Activated B cell treated with CpG ODN at 0.5 μM for 24 hours (primary cell): Measurements from ENCODE around the gene CCDC190. TPM values are rescaled to one million over a fixed set of nuclear protein-coding genes. Genes with fewer than 3 reads are reported as not detected.

Source experiments
- ATAC-seq: fragments of 200-7000 bp; cut with Tn5 transposase; one replicate; pipeline ENCODE4 v1.10.0; 2021; ENCODE audit warnings: low read depth, mild to moderate bottlenecking, moderate library complexity
- CTCF ChIA-PET: fragments of 350-600 bp; sonication (Branson Sonifier 250); formaldehyde crosslinking; loops from one replicate; lab custom pipeline; 2021; ENCODE audit warnings: antibody characterized with exemption; lab: Charles Lee
- POLR2A ChIA-PET: fragments of 350-600 bp; sonication (Branson Sonifier 250); formaldehyde crosslinking; loops from one replicate; lab custom pipeline; 2021; ENCODE audit warnings: antibody characterized with exemption; lab: Charles Lee
- DNase-seq: peaks from one replicate; pipeline ENCODE4 v3.0.0; 2022
- H3K27ac Mint-ChIP-seq: one replicate; pipeline ENCODE4 v1.8.0; 2020; ENCODE audit warnings: mixed read lengths
- H3K27me3 Mint-ChIP-seq: one replicate; pipeline ENCODE4 v1.8.0; 2021; ENCODE audit warnings: mixed read lengths
- H3K36me3 Mint-ChIP-seq: one replicate; pipeline ENCODE4 v1.8.0; 2021; ENCODE audit warnings: low read depth, mixed read lengths
- H3K4me1 Mint-ChIP-seq: one replicate; pipeline ENCODE4 v1.8.0; 2021; ENCODE audit warnings: mixed read lengths
- H3K4me3 Mint-ChIP-seq: one replicate; pipeline ENCODE4 v1.8.0; 2020; ENCODE audit warnings: mild to moderate bottlenecking, mixed read lengths
- H3K9me3 Mint-ChIP-seq: one replicate; pipeline ENCODE4 v1.8.0; 2020; ENCODE audit warnings: mixed read lengths
- intact Hi-C: fragments of 100-400 bp; cut with micrococcal nuclease; formaldehyde crosslinking; loops from one replicate; pipeline ENCODE4 v1.15.1; 2024
- total RNA-seq: library from RNA; stranded (reverse); gene quantifications from 2 replicates; pipeline ENCODE4 v1.2.3, GENCODE V29; 2022
- TF ChIP-seq, protein P1 (sequence below): fragments of 200-600 bp; IDR thresholded peaks from one replicate; pipeline ENCODE4 v1.8.0; 2022; ENCODE audit warnings: antibody characterized with exemption, mild to moderate bottlenecking

CCDC190 gene
- total RNA-seq, 1 donor from 2014 or later: not detected

GRCh38 chr1:162838863-162839262 is 22.1 kb downstream of the CCDC190 start:
- intact Hi-C loops: no loop called here
- no peak overlapping the region for H3K4me3 Mint-ChIP-seq
- ATAC-seq (no peak), DNase-seq (no peak)
- H3K27ac Mint-ChIP-seq: no peak overlapping the region
- TF ChIP-seq, protein P1, sequence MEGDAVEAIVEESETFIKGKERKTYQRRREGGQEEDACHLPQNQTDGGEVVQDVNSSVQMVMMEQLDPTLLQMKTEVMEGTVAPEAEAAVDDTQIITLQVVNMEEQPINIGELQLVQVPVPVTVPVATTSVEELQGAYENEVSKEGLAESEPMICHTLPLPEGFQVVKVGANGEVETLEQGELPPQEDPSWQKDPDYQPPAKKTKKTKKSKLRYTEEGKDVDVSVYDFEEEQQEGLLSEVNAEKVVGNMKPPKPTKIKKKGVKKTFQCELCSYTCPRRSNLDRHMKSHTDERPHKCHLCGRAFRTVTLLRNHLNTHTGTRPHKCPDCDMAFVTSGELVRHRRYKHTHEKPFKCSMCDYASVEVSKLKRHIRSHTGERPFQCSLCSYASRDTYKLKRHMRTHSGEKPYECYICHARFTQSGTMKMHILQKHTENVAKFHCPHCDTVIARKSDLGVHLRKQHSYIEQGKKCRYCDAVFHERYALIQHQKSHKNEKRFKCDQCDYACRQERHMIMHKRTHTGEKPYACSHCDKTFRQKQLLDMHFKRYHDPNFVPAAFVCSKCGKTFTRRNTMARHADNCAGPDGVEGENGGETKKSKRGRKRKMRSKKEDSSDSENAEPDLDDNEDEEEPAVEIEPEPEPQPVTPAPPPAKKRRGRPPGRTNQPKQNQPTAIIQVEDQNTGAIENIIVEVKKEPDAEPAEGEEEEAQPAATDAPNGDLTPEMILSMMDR: no peak
- H3K9me3 Mint-ChIP-seq: peaks cover 13% of the 10 kb centered on the region
- H3K4me1 Mint-ChIP-seq: no peaks in the 10 kb centered on the region
- H3K36me3 Mint-ChIP-seq: no peaks in the 10 kb centered on the region
- CTCF ChIA-PET: no interaction called here
- H3K27me3 Mint-ChIP-seq: peaks cover 12% of the 10 kb centered on the region
- POLR2A ChIA-PET: no interaction called here

GRCh38 chr1:162835157-162835899 is 25.6 kb downstream of the CCDC190 start:
- Mint-ChIP-seq H3K9me3 (peaks cover 13% of the 10 kb centered on the region), H3K4me1 (no peaks in the 10 kb centered on the region), H3K27ac (no peak overlapping the region), H3K36me3 (no peaks in the 10 kb centered on the region), H3K27me3 (peaks cover 10% of the 10 kb centered on the region), H3K4me3 (no peak overlapping the region)
- ChIA-PET CTCF (no interaction called here), POLR2A (no interaction called here)
- ATAC-seq: no peak
- no peak for DNase-seq
- TF ChIP-seq, protein P1: no peak
- intact Hi-C loops: no loop called here

DNA sequence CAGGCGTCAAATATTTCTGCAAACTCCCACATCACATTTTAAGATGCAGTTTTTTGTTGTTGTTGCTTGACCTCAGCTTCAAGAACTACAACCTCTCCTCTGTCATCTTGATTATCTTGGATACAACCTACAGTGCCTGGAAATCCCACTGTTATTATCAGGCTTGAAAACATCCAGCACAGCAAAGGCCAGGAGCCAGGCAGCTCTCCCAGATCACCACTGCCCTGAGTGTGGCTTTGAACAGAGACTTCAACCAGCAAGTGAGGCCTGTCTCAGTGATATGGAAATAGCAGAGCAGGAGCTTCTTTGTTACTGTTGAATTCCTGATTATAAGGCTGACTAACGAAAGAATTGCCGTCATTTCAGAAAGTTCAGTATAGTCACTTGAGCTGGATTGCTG is 28.5 kb downstream of the CCDC190 start:
- POLR2A ChIA-PET: no interaction called here
- no peaks in the 10 kb centered on the region for H3K4me1 Mint-ChIP-seq
- CTCF ChIA-PET: interaction anchor here (0.8 kb wide), 1 partner anchor 17 kb away, joined by 3 read pairs; no protein-coding TSS in a partner anchor
- H3K36me3 Mint-ChIP-seq: no peaks in the 10 kb centered on the region
- ATAC-seq: no peak
- no peaks in the 10 kb centered on the region for H3K9me3 Mint-ChIP-seq
- TF ChIP-seq, protein P1: no peak
- DNase-seq: no peak
- H3K4me3 Mint-ChIP-seq: no peak overlapping the region
- peaks cover 8% of the 10 kb centered on the region for H3K27me3 Mint-ChIP-seq
- intact Hi-C loops: no loop called here
- no peak overlapping the region for H3K27ac Mint-ChIP-seq

DNA sequence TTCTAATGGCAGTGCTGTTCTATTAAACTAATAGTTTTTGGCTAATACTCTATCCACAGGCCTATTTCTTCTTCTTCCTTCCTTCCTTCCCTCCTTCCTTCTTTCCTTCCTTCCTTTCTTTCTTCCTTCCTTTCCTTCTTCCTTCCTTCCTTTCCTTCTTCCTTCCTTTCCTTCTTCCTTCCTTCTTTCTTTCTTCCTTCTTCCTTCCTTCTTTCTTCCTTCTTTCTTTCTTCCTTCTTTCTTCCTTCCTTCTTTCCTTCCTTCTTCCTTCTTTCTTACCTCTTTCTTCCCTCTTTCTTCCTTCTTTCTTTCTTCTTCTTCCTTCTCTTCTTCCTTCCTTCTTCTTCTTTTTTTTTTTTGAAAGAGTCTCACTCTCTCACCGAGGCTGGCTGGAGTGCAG is 31.7 kb downstream of the CCDC190 start:
- Mint-ChIP-seq H3K27me3 (peaks cover 26% of the 10 kb centered on the region), H3K36me3 (no peaks in the 10 kb centered on the region)

More for the DNA sequence above, 31.7 kb downstream of the CCDC190 start:
- DNase-seq: no peak
- POLR2A ChIA-PET: no interaction called here
- TF ChIP-seq, protein P1: no peak
- intact Hi-C loops: no loop called here
- no peak for ATAC-seq
- Mint-ChIP-seq H3K4me1 (no peaks in the 10 kb centered on the region), H3K27ac (no peak overlapping the region), H3K9me3 (no peaks in the 10 kb centered on the region), H3K4me3 (no peak overlapping the region)
- CTCF ChIA-PET: no interaction called here
